ENCODE measurements around the gene APOOL. TPM values are rescaled to one million over a fixed set of nuclear protein-coding genes. Genes with fewer than 3 reads are reported as not detected.
"Not testable (repeated sequence)": the region's sequence is repeated elsewhere in the genome, so short reads cannot be mapped to it uniquely, and the experiment has no call there.

The APOOL gene
- 1 to 10 TPM; 3.9 to 6.6 (median 5.7) TPM for polyA plus RNA-seq

DNA sequence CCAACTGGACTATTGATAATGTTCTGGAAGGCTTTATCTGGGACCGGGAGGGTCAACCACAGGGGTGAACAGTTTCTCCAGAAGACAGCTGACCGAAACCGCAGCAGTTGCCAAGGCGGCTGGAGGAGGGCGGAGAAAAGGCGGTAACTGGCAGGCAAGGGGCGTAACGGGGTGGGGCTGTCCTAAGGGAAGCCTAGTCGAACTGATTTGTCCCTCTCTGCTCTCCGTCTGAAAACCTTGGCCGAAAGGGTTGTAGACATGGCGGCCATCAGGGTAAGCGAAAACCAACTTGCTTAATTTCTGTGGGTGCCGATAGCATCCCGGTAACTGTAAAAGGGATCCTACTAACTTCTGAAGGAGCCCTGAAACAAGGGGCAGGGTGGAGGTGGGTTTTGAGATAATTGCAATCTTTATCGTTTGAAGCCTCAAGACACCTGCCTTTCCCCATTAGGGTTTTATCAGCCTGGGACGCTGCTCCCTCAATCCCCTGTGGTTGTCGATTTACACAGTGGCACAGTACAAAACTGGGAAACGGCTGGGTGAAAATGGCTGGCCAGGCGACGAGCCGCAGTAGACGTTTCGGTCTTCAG lies at the start of gene APOOL:
Gene APOOL, plus strand, starts transcription at position 223 of the 590 bp plus-strand sequence. Its CDS starts 36 bp downstream, at position 259.
- WGBS, 3 donors: 0 to 38% (median 0%) methylated on average over 23 to 24 of the region's 24 CpGs
- H3K27ac ChIP-seq (ENCODE audit: low read depth, low read length): no peak within 1 kb of the TSS

DNA sequence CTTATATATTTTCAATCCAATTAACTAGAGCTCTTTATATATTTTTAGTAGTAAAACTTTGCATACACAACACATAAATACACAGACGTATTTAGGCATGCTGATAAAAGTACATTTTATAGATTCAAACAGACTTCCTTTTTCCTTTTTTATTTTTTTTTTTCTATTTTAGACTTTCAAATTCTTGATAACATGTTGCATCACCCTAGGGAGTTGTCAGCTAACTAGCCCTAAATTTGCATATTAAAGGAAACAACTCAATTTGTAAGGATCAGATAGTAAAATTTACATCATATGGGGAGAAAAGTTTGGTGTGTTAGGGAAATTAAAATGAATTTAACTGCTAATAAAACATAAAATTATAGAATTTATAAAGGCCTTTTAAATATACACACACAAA lies 47.4 kb upstream of the APOOL start:
- WGBS, 3 donors: 41 to 84% (median 58%) methylated on average over 1 of the region's 1 CpG
- no peak overlapping the region for H3K27ac ChIP-seq (ENCODE audit: low read depth, low read length)

GRCh38 chrX:84974803-84975202 lies 28.9 kb upstream of the APOOL start:
- WGBS, 3 donors: 83 to 92% (median 91%) methylated on average over 8 to 19 of the region's 19 CpGs
- H3K27ac ChIP-seq (ENCODE audit: low read depth, low read length): no peak overlapping the region

DNA sequence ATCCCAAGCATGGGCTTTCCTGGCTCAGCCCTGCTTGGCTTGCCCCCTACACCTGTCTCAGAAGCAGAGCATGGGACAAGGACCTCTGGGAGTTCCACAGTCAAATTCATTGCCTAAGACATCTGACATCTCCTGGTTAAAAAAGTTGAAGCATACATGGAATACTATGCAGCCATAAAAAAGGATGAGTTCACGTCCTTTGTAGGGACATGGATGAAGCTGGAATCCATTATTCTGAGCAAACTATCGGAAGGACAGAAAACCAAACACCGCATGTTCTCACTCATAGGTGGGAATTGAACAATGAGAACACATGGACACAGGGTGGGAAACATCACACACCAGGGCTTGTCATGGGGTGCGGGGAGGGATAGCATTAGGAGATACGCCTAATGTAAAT lies 11.9 kb upstream of the APOOL start:
- not testable (repeated sequence) for H3K27ac ChIP-seq (ENCODE audit: low read depth, low read length)
- WGBS, 3 donors: 89 to 93% (median 92%) methylated on average over 5 of the region's 5 CpGs

GRCh38 chrX:84993150-84993549 lies 10.5 kb upstream of the APOOL start:
- WGBS, 3 donors: 75 to 92% (median 82%) methylated on average over 1 of the region's 1 CpG

DNA sequence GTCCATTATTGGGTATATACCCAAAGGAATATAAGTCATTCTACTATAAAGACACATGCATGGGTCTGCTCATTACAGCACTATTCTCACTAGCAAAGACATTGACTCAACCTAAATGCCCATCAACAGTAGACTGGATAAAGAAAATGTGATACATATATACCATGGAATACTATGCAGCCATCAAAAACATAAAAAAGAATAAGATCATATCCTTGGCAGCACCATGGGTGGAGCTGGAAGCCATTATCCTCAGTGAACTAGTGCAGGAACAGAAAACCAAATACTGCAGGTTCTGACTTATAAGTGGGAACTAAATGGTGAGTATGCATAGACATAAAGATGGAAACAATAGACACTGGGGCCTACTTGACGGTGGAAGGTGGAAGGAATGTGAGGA lies 2.3 kb upstream of the APOOL start:
- 79 to 100% (median 93%) methylated on average over 1 of the region's 1 CpG for WGBS, 3 donors
- no peak overlapping the region for H3K27ac ChIP-seq (ENCODE audit: low read depth, low read length)

More at GRCh38 chrX:84993150-84993549, 10.5 kb upstream of the APOOL start:
- H3K27ac ChIP-seq (ENCODE audit: low read depth, low read length): no peak overlapping the region

- WGBS, 3 donors: 2 to 36% (median 10%) methylated on average over 11 of the region's 11 CpGs
- H3K27ac ChIP-seq (ENCODE audit: low read depth, low read length): no peak overlapping the region
Measured at GRCh38 chrX:85004255-85004654, 578 bp downstream of the APOOL start.

DNA sequence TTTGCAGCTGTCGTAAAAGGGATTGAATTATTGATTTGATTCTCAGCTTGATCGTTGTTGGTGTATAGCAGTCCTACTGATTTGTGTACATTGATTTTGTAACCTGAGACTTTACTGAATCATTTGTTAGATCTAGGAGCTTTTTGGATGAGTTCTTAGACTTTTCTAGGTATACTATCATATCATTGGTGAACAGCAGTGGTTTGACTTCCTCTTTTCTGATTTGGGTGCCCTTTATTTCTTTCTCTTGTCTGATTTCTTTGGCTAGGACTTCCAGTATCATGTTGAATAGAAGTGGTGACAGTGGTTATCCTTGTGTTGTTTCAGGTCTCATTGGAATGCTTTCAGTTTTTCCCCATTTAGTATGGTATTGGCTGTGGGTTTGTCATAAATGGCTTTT lies 8.4 kb downstream of the APOOL start:
- 72 to 100% (median 93%) methylated on average over 2 of the region's 2 CpGs for WGBS, 3 donors
- no peak overlapping the region for H3K27ac ChIP-seq (ENCODE audit: low read depth, low read length)

DNA sequence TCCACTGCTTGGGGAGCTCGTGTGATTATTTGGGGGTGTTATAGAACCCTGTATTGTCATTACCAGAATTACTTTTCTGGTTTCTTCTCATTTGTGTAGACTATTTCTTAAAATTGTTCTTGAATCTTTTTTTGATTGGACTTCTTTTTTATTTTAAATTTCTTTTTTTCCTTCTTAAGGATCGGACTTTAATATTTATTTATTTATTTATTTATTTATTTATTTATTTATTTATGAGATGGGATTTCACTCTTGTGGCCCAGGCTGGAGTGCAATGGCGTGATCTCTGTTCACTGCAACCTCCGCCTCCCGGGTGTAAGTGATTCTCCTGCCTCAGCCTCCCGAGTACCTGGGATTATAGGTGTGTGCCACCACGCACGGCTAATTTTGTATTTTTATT lies 11.7 kb downstream of the APOOL start:
- WGBS, 3 donors: 95 to 97% (median 96%) methylated on average over 8 of the region's 8 CpGs
- H3K27ac ChIP-seq (ENCODE audit: low read depth, low read length): not testable (repeated sequence)

DNA sequence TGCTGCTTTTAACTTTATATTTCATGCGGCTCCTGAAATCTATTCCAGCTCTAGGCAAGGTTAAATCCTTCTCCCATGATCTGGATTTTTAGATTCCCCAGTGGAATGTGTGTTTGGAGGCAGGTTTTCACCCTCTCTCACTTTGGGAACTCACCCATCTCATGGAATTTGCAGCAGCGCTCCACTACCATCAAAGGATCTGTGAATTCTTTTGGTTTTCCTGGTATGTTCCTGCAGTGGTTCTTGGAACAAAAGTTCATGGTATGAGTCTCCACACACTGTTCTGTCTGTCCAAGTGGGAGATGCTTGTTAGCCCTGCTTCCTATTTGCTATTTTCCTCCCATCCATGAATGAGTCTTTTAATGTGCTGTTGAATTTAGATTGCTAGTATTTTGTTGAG lies 14.0 kb downstream of the APOOL start:
- WGBS, 3 donors: 92 to 100% (median 98%) methylated on average over 2 of the region's 2 CpGs
- H3K27ac ChIP-seq (ENCODE audit: low read depth, low read length): no peak overlapping the region

GRCh38 chrX:85018471-85018870 lies 14.8 kb downstream of the APOOL start:
- no peak overlapping the region for H3K27ac ChIP-seq (ENCODE audit: low read depth, low read length)
- 94 to 100% (median 96%) methylated on average over 1 of the region's 1 CpG for WGBS, 3 donors

GRCh38 chrX:85020216-85020615 lies 16.5 kb downstream of the APOOL start:
- WGBS, 3 donors: 86 to 98% (median 92%) methylated on average over 4 of the region's 4 CpGs
- H3K27ac ChIP-seq (ENCODE audit: low read depth, low read length): no peak overlapping the region

- WGBS, 3 donors: 40 to 67% (median 56%) methylated on average over 2 of the region's 2 CpGs
- no peak overlapping the region for H3K27ac ChIP-seq (ENCODE audit: low read depth, low read length)
Measured at GRCh38 chrX:85024044-85024443, 20.4 kb downstream of the APOOL start.

- WGBS, 3 donors: 76 to 96% (median 88%) methylated on average over 3 of the region's 3 CpGs
- no peak overlapping the region for H3K27ac ChIP-seq (ENCODE audit: low read depth, low read length)
Measured at GRCh38 chrX:85024562-85024961, 20.9 kb downstream of the APOOL start.

- no peak overlapping the region for H3K27ac ChIP-seq (ENCODE audit: low read depth, low read length)
Measured at GRCh38 chrX:85026170-85026569, 22.5 kb downstream of the APOOL start.

DNA sequence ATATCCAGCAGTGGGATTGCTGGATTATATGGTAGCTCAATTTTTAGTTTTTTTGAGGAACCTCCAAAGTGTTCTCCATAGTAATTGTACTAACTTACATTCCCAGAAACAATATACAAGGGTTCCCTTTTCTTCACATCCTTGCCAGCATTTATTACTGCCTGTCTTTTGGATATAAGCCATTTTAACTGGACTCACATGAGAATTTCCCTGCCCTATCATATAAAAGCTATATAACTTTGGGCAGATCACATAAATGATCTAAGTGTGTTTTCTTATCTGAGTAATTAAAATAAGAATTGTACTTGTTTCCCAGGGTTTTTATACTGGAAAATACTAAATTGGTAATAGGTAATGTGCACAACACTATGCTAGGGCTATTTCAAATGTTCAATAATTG lies 25.4 kb downstream of the APOOL start:
- H3K27ac ChIP-seq (ENCODE audit: low read depth, low read length): no peak overlapping the region

GRCh38 chrX:85031505-85031904 lies 27.8 kb downstream of the APOOL start:
- no peak overlapping the region for H3K27ac ChIP-seq (ENCODE audit: low read depth, low read length)
- WGBS, 3 donors: 28 to 65% (median 61%) methylated on average over 2 of the region's 2 CpGs

GRCh38 chrX:85037114-85037513 lies 33.4 kb downstream of the APOOL start:
- 64 to 90% (median 84%) methylated on average over 3 of the region's 3 CpGs for WGBS, 3 donors
- H3K27ac ChIP-seq (ENCODE audit: low read depth, low read length): no peak overlapping the region

GRCh38 chrX:85051627-85052026 lies 48.0 kb downstream of the APOOL start:
- H3K27ac ChIP-seq (ENCODE audit: low read depth, low read length): no peak overlapping the region
- 48 to 97% (median 80%) methylated on average over 1 of the region's 1 CpG for WGBS, 3 donors

- 42 to 60% (median 56%) methylated on average over 3 of the region's 3 CpGs for WGBS, 3 donors
- H3K27ac ChIP-seq (ENCODE audit: low read depth, low read length): no peak overlapping the region
Measured at GRCh38 chrX:85052205-85052604, 48.5 kb downstream of the APOOL start.
